Tibial nerve (tissue), 4 donors: Measurements from ENCODE around the gene MAST1. TPM values are rescaled to one million over a fixed set of nuclear protein-coding genes. Genes with fewer than 3 reads are reported as not detected.
A peak's percentile ranks its signal among the peaks of the same experiment; 100 is the strongest.
"Not testable (repeated sequence)": the region's sequence is repeated elsewhere in the genome, so short reads cannot be mapped to it uniquely, and the experiment has no call there.

Experiments used
- DNase-seq, 2 donors: peaks; one replicate each; pipeline ENCODE4 v3.0.0-alpha.2; 2019; ENCODE audit warnings: low spot score in 2 of 2
- H3K27ac ChIP-seq, 4 donors: fragments of 200-600 bp; sonication (generic) in 3 of 4; one replicate each; pipeline ENCODE4 v1.5.1; 2017 to 2019; ENCODE audit warnings: mild to moderate bottlenecking in 1 of 4
- H3K27me3 ChIP-seq, 2 donors: fragments of 200-600 bp; sonication (generic) in 1 of 2; one replicate each; pipeline versions ENCODE4 v1.5.1 to v1.6.0; 2017 to 2019
- H3K36me3 ChIP-seq, 3 donors: fragments of 200-600 bp; sonication (generic); one replicate each; pipeline ENCODE4 v1.5.1; 2018 to 2019
- H3K4me1 ChIP-seq, 4 donors: fragments of 200-600 bp; sonication (generic) in 3 of 4; one replicate each; pipeline ENCODE4 v1.5.1; 2017 to 2019
- H3K4me3 ChIP-seq, 4 donors: fragments of 200-600 bp; sonication (generic) in 3 of 4; one replicate each; pipeline ENCODE4 v1.5.1; 2017 to 2019; ENCODE audit warnings: mild to moderate bottlenecking in 1 of 4, moderate library complexity in 1 of 4
- H3K9me3 ChIP-seq, 4 donors: fragments of 200-600 bp; sonication (generic) in 3 of 4; one replicate each; pipeline ENCODE4 v1.5.1; 2017 to 2019
- CTCF ChIP-seq, 5 experiments: fragments of 200-600 bp in 3 of 5; fragments of 450-650 bp in 2 of 5; sonication (generic) in 3 of 5; IDR thresholded peaks; one replicate each; pipeline ENCODE4 v1.5.1; 2016 to 2019; ENCODE audit warnings: antibody characterized with exemption in 5 of 5, mild to moderate bottlenecking in 3 of 5, moderate library complexity in 2 of 5
- EP300 ChIP-seq, 2 donors: sonication (generic); formaldehyde crosslinking; IDR thresholded peaks; one replicate each; pipeline ENCODE4 v1.6.1; 2017; ENCODE audit warnings: antibody characterized with exemption in 2 of 2, mild to moderate bottlenecking in 1 of 2
- POLR2A ChIP-seq, 2 donors: fragments of 450-650 bp; IDR thresholded peaks; one replicate each; pipeline ENCODE4 v1.6.1; 2017; ENCODE audit warnings: antibody characterized with exemption in 2 of 2, mild to moderate bottlenecking in 2 of 2, moderate library complexity in 2 of 2
- WGBS, 2 donors: methylation state at CpG; one replicate each; pipeline ENCODE4 v1.1.5; 2018; 5-methylcytosine and 5-hydroxymethylcytosine counted together
- total RNA-seq, 4 donors: library from RNA; depleted of rRNA; stranded (reverse); fragments of >200 nt; gene quantifications; one replicate each; pipeline ENCODE4 v1.1.0, GENCODE V29; 2016

MAST1 gene
- total RNA-seq, 4 donors from 2014 or later: not detected

GRCh38 chr19:12797141-12797587 is 41.2 kb upstream of the MAST1 start:
- peaks cover 0 to 31% (median 0%) of the 10 kb centered on the region in 3 donors for H3K36me3 ChIP-seq
- 89 to 90% methylated on average over 6 of the region's 6 CpGs for WGBS, 2 donors

GRCh38 chr19:12797607-12798006 is 40.7 kb upstream of the MAST1 start:
- not testable (repeated sequence) for DNase-seq, H3K27me3 ChIP-seq, H3K9me3 ChIP-seq, H3K4me3 ChIP-seq, H3K27ac ChIP-seq
- peaks cover 0 to 51% (median 26%) of the 10 kb centered on the region in 4 donors for H3K4me1 ChIP-seq
- H3K36me3 ChIP-seq: peaks cover 0 to 31% (median 0%) of the 10 kb centered on the region in 3 donors
- 93 to 95% methylated on average over 7 of the region's 7 CpGs for WGBS, 2 donors

More at GRCh38 chr19:12797141-12797587, 41.2 kb upstream of the MAST1 start:
- Histone ChIP-seq H3K9me3 (no peaks in the 10 kb centered on the region), H3K4me3 (no peak overlapping the region), H3K27ac (no peak overlapping the region), H3K4me1 (peaks cover 0 to 47% (median 24%) of the 10 kb centered on the region in 4 donors), H3K27me3 (no peaks in the 10 kb centered on the region)
- TF ChIP-seq POLR2A (IDR thresholded peaks at IDR 0.05) (no peak), CTCF (IDR thresholded peaks at IDR 0.05) (no peak), EP300 (IDR thresholded peaks at IDR 0.05) (no peak)
- DNase-seq: no peak

GRCh38 chr19:12799742-12800465 is 38.4 kb upstream of the MAST1 start:
- 87 to 89% methylated on average over 15 to 18 of the region's 18 CpGs for WGBS, 2 donors
- peaks cover 0 to 31% (median 0%) of the 10 kb centered on the region in 3 donors for H3K36me3 ChIP-seq
- H3K4me1 ChIP-seq: peaks cover 0 to 39% (median 16%) of the 10 kb centered on the region in 4 donors
- H3K27ac ChIP-seq: peak overlapping the region in 2 of 4 donors; percentile 81 to 88
- TF ChIP-seq CTCF (IDR thresholded peaks at IDR 0.05) (no peak), EP300 (IDR thresholded peaks at IDR 0.05) (no peak)
- no peaks in the 10 kb centered on the region for H3K9me3 ChIP-seq
- no peaks in the 10 kb centered on the region for H3K27me3 ChIP-seq
- no peak overlapping the region for H3K4me3 ChIP-seq
- DNase-seq: no peak

GRCh38 chr19:12800466-12800770 is 37.9 kb upstream of the MAST1 start:
- H3K4me1 ChIP-seq: peaks cover 0 to 36% (median 16%) of the 10 kb centered on the region in 4 donors
- peaks cover 0 to 31% (median 0%) of the 10 kb centered on the region in 3 donors for H3K36me3 ChIP-seq
- H3K27me3 ChIP-seq: no peaks in the 10 kb centered on the region
- WGBS, 2 donors: 71 to 75% methylated on average over 1 of the region's 1 CpG
- peak overlapping the region in 2 of 4 donors; percentile 81 to 88 for H3K27ac ChIP-seq
- DNase-seq: no peak
- no peaks in the 10 kb centered on the region for H3K9me3 ChIP-seq
- peak overlapping the region in 1 of 4 donors; percentile 77 for H3K4me3 ChIP-seq
- TF ChIP-seq EP300 (IDR thresholded peaks at IDR 0.05) (no peak), POLR2A (IDR thresholded peaks at IDR 0.05) (no peak), CTCF (IDR thresholded peaks at IDR 0.05) (no peak)

GRCh38 chr19:12800923-12801465 is 37.3 kb upstream of the MAST1 start:
- 8 to 12% methylated on average over 21 to 32 of the region's 38 CpGs for WGBS, 2 donors
- no peak for DNase-seq
- Histone ChIP-seq H3K4me3 (peak overlapping the region; percentile 64 to 82 (median 78)), H3K36me3 (peaks cover 0 to 31% (median 0%) of the 10 kb centered on the region in 3 donors), H3K27me3 (no peaks in the 10 kb centered on the region), H3K4me1 (peaks cover 0 to 34% (median 13%) of the 10 kb centered on the region in 4 donors), H3K27ac (peak overlapping the region; percentile 67 to 88 (median 80)), H3K9me3 (no peaks in the 10 kb centered on the region)
- TF ChIP-seq POLR2A (IDR thresholded peaks at IDR 0.05) (no peak), CTCF (IDR thresholded peaks at IDR 0.05) (peak in 1 of 5 experiments; percentile 2)
